CMK (cell line): ENCODE results near the gene SLC2A6.

Experiments
- DNase-seq: peaks from one replicate; pipeline ENCODE4 v3.0.0-alpha.2; 2010; ENCODE audit warnings: low read depth

Gene SLC2A6

GRCh38 chr9:133477992-133478850 lies 678 bp downstream of the SLC2A6 start:
- DNase-seq, result no peak

- no peak for DNase-seq
These were observed 1.4 kb downstream of the SLC2A6 start for GRCh38 chr9:133477461-133477860.

- DNase-seq, result no peak
These were observed 2.0 kb downstream of the SLC2A6 start for GRCh38 chr9:133476941-133477340.

- no peak for DNase-seq
These were observed 2.6 kb downstream of the SLC2A6 start for GRCh38 chr9:133476036-133476931.

- no peak for DNase-seq
These were observed 3.4 kb downstream of the SLC2A6 start for GRCh38 chr9:133475292-133476012.

GRCh38 chr9:133474853-133475252 lies 4.0 kb downstream of the SLC2A6 start:
- DNase-seq, result no peak

- no peak for DNase-seq
These were observed 4.7 kb downstream of the SLC2A6 start for GRCh38 chr9:133474215-133474614.

- no peak for DNase-seq
These were observed 5.2 kb downstream of the SLC2A6 start for GRCh38 chr9:133473743-133474142.

- DNase-seq, result no peak
These were observed 6.0 kb downstream of the SLC2A6 start for GRCh38 chr9:133472753-133473378.

GRCh38 chr9:133472277-133472645 lies 6.6 kb downstream of the SLC2A6 start:
- DNase-seq, result no peak

- no peak for DNase-seq
These were observed 7.2 kb downstream of the SLC2A6 start for GRCh38 chr9:133471551-133472276.

- no peak for DNase-seq
These were observed 7.9 kb downstream of the SLC2A6 start for GRCh38 chr9:133470988-133471387.

GRCh38 chr9:133470427-133470924 lies 8.4 kb downstream of the SLC2A6 start:
- DNase-seq, result no peak

GRCh38 chr9:133468777-133469421 lies 10.0 kb downstream of the SLC2A6 start:
- no peak for DNase-seq

- DNase-seq, result no peak
These were observed 10.5 kb downstream of the SLC2A6 start for GRCh38 chr9:133468374-133468773.

- no peak for DNase-seq
These were observed 11.8 kb downstream of the SLC2A6 start for GRCh38 chr9:133467101-133467500.

- DNase-seq, result no peak
These were observed 12.9 kb downstream of the SLC2A6 start for GRCh38 chr9:133465984-133466383.

GRCh38 chr9:133464638-133465037 lies 14.3 kb downstream of the SLC2A6 start:
- no peak for DNase-seq

GRCh38 chr9:133463864-133464615 lies 14.9 kb downstream of the SLC2A6 start:
- DNase-seq, result no peak
